GM12874 (cell line): ENCODE data around the gene DMAC2.

Source experiments
- TF ChIP-seq, protein P1 (sequence below): IDR thresholded peaks from 2 replicates; pipeline ENCODE4 v1.5.1; 2011; ENCODE audit warnings: low read depth, mild to moderate bottlenecking, control low read depth, low read length, moderate library complexity; ENCODE audit not compliant: insufficient read depth

The DMAC2 gene

DNA sequence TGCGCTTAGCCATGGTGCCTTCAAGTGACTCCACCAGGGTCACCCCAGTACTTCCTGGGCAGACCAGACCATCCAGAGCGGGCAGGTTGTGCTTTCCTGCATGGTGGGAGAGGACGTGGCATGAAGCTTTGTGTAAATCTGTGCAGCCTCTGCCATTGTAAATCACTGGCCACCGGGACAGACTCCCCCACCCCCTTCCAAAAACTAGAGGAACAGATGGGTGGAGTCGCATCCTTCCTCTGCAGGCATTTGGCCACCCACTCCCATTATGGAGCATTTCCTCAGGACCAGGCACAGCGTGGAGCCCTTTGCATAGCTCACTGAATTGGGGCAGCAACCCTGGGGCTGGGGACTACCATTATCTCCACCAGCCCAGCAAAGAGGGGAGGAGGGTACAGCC lies 33.9 kb downstream of the DMAC2 start:
- TF ChIP-seq, protein P1, sequence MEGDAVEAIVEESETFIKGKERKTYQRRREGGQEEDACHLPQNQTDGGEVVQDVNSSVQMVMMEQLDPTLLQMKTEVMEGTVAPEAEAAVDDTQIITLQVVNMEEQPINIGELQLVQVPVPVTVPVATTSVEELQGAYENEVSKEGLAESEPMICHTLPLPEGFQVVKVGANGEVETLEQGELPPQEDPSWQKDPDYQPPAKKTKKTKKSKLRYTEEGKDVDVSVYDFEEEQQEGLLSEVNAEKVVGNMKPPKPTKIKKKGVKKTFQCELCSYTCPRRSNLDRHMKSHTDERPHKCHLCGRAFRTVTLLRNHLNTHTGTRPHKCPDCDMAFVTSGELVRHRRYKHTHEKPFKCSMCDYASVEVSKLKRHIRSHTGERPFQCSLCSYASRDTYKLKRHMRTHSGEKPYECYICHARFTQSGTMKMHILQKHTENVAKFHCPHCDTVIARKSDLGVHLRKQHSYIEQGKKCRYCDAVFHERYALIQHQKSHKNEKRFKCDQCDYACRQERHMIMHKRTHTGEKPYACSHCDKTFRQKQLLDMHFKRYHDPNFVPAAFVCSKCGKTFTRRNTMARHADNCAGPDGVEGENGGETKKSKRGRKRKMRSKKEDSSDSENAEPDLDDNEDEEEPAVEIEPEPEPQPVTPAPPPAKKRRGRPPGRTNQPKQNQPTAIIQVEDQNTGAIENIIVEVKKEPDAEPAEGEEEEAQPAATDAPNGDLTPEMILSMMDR: no peak

DNA sequence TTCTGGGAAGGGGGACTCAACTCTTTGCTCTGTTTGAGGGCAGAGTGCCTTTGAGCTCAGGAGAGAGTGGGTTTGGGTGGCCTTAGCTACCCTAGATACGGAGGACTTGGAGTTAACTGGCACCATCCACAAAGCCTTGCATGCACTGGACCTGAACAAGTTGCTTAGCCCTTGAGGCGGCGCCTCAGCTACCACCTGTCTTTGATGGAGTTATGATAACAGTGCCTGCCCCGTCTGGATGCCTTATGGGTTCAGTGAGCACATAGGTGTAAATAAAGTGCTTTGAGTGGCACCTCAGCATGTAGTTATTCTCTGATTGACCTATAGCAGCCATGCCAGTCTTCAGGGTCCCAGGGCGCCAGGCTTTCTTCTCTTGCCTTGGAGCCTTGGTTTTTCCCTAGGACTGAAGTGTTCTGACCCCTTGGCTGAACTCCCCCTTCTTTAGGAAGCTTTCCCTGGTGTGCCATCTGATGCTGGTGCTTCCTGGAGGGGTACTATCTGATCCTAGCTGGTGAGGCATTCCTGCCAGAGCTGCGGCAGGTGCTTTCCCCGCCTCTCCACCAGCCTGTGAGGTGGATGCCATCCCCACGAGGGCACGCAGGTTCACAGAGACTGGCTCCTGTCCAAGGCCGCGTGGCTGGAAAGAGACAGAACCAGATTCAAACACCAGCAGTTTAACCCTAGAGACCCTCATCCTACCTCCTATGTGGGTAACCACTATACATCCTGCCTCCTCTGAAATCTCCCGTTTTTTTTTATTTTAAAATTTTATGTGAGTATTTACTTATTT lies 36.3 kb downstream of the DMAC2 start:
- TF ChIP-seq, protein P1: no peak

DNA sequence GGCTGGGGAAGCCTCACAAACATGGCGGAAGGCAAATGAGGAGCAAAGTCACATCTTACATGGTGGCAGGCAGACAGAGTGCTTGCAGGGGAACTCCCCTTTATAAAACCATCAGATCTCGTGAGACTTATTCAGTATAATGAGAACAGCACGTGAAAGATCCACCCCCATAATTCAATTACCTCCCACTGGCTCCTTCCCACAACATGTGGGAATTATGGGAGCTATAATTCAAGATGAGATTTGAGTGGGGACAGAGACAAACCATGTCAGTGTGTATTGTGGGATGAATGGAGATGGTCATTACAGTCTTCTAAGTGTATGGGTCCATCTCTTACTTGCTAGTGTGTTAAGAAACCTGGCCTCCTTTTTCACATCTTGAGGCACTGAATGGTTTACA lies 37.7 kb downstream of the DMAC2 start:
- TF ChIP-seq, protein P1: no peak

DNA sequence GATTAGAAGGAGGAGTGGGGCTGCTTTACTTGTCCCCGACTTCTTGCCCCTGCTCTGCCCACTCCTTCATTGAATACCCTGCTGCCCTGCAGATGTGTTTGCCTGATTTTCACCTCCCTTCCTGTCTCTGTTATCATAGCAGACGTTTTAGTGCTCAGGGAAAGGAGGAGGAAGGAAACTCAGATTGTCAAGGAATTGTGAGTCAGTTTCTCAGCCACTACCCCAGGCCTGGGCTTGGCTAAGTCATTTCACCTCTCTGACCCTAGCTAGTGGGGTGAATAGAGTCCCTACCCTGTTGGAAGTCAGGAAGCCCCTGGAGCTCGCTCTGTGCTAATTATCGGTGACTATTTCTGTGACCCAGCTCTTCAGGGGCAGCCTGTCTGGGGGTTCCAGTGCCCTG lies 38.2 kb downstream of the DMAC2 start:
- TF ChIP-seq, protein P1: no peak

DNA sequence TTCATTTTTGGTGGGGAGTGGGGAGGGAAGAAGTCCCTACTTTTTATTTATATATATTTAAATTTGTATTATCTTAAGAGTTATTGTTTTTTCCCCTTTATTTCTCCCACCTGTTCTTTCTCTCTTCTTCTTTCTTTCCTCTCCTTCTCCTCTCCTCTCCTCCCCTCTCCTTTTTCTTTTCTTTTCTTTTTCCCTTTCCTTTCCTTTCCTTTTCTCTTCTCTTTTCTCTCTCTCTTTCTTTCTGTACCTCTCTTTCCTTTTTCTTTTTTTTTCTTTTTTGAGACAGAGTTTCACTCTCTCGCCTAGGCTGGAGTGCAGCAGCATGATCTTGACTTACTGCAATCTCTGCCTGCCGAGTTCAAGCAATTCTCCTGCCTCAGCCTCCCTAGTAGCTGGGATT lies 40.2 kb downstream of the DMAC2 start:
- TF ChIP-seq, protein P1: no peak

DNA sequence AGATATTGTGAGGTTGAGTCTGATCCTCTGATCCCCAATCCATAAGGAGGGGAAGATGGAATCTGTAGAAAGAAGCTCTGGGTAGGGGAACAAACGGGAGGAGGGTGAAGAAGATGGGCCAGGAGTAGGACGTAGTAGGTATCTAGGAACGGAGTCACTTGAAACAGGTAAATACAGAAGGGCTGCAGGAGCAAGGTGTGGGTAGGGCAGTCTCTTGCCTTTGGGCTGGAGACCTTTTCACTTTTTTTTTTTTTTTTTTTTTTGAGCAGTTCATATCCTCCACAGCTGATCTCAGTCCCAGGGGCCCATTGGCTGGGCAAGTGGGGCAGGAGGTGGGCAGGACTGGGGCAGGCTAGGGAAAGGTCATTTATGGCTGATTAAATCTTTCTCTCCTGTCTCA lies 40.6 kb downstream of the DMAC2 start:
- TF ChIP-seq, protein P1: no peak

DNA sequence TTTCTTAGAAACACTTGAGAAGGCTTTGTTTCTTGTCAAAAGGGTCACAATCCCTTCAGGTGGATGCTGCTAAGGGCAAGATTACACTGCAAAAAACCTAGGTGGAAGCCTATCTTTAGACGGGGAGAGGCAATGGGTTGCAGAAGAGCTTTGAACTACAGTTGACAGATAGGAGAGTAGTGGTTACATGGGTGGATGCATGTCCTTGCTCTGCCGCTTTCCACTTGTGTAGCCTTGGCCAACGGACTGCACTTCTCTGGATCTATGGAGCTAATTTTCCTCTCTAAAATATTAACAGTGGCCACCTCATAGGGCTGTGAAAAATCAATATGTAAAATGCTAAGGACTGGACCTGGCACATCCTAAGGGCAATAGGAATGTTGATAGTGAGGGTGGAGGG lies 41.1 kb downstream of the DMAC2 start:
- TF ChIP-seq, protein P1: no peak
